ENCODE results near the gene BICC1.

GRCh38 chr10:58838561-58839208 is 326.0 kb downstream of the BICC1 start:
- TF ChIP-seq EZH2 (IDR thresholded peaks at IDR 0.05; ENCODE audit: borderline replicate concordance, low read depth, low read length, severe bottlenecking) (no peak), CTCF (IDR thresholded peaks at IDR 0.05; ENCODE audit: extremely low read depth in 1 of 2, insufficient read depth in 1 of 2, low read depth in 1 of 2, low read length in 2 of 2) (no peak), POLR2A (IDR thresholded peaks at IDR 0.05; ENCODE audit: low read depth, low read length) (no peak), GATA2 (IDR thresholded peaks at IDR 0.05; ENCODE audit: insufficient read depth, insufficient read length, low read depth, low read length) (no peak), JUN (IDR thresholded peaks at IDR 0.05; ENCODE audit: borderline replicate concordance, insufficient read depth, insufficient read length, low read depth) (no peak), MYC (IDR thresholded peaks at IDR 0.05; ENCODE audit: low read depth, low read length) (no peak), POLR2AphosphoS5 (IDR thresholded peaks at IDR 0.05; ENCODE audit: insufficient read depth, low read depth, low read length) (no peak), FOS (IDR thresholded peaks at IDR 0.05; ENCODE audit: borderline replicate concordance, insufficient read depth, low read length) (no peak)
